Brain microvascular endothelial cell (primary cell): ENCODE results near the gene SEZ6L.
A peak's percentile ranks its signal among the peaks of the same experiment; 100 is the strongest.
"Not testable (repeated sequence)": the region's sequence is repeated elsewhere in the genome, so short reads cannot be mapped to it uniquely, and the experiment has no call there.

Experiments
- DNase-seq: peaks from one replicate; pipeline ENCODE4 v3.0.0-alpha.2; 2020
- H3K27ac ChIP-seq: fragments of 250-450 bp; sonication (Bioruptor Pico); 2 replicates; pipeline ENCODE4 v1.5.1; 2020; ENCODE audit warnings: mild to moderate bottlenecking, moderate library complexity
- H3K27me3 ChIP-seq: fragments of 250-450 bp; sonication (Bioruptor Pico); replicated peaks from 2 replicates; pipeline ENCODE4 v1.5.1; 2020; ENCODE audit warnings: mild to moderate bottlenecking
- H3K36me3 ChIP-seq: fragments of 250-450 bp; sonication (Bioruptor Pico); replicated peaks from 2 replicates; pipeline ENCODE4 v1.5.1; 2020; ENCODE audit warnings: mild to moderate bottlenecking
- H3K4me3 ChIP-seq: 2 replicates; pipeline ENCODE4 v1.5.1; 2011; ENCODE audit warnings: low read depth, mild to moderate bottlenecking, control low read depth, low read length, moderate library complexity
- in situ Hi-C: cut with HindIII; loops from 2 replicates; pipeline ENCODE4 v1.10.0; 2017; ENCODE audit warnings: low sequenced_read_pairs, low pct_ligation_motif_present
- TF ChIP-seq, protein P1 (sequence below): IDR thresholded peaks from 2 replicates; pipeline ENCODE4 v1.5.1; 2011; ENCODE audit warnings: low read depth, mild to moderate bottlenecking, moderate library complexity, low read length, control low read depth, inconsistent platforms; ENCODE audit errors: missing control alignments

Gene SEZ6L

DNA sequence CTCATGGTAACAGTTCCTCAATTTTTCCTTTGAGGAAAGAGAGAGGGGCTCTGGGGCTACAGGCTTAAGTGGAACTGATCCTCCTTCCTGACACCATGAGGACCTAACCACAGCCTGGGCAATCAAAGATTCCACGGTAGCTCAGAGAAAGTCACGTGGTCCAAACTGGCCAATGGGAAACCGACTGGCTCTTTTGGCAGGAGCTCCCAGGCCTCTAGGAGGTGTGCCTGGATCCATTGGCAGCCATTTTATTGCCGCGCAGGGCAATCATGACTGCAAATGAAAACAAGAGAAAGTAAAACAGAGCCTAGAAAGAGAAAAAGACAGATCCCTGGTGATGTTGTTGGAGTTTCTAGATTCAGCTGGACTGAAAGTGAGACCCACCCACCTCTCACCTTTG, 232.5 kb downstream of the SEZ6L start:
- TF ChIP-seq, protein P1, sequence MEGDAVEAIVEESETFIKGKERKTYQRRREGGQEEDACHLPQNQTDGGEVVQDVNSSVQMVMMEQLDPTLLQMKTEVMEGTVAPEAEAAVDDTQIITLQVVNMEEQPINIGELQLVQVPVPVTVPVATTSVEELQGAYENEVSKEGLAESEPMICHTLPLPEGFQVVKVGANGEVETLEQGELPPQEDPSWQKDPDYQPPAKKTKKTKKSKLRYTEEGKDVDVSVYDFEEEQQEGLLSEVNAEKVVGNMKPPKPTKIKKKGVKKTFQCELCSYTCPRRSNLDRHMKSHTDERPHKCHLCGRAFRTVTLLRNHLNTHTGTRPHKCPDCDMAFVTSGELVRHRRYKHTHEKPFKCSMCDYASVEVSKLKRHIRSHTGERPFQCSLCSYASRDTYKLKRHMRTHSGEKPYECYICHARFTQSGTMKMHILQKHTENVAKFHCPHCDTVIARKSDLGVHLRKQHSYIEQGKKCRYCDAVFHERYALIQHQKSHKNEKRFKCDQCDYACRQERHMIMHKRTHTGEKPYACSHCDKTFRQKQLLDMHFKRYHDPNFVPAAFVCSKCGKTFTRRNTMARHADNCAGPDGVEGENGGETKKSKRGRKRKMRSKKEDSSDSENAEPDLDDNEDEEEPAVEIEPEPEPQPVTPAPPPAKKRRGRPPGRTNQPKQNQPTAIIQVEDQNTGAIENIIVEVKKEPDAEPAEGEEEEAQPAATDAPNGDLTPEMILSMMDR = no peak
- Histone ChIP-seq H3K36me3 (no peaks in the 10 kb centered on the region), H3K4me3 (no peak overlapping the region), H3K27me3 (no peaks in the 10 kb centered on the region), H3K27ac (no peak overlapping the region)
- in situ Hi-C loops = no loop called here
- DNase-seq = no peak

DNA sequence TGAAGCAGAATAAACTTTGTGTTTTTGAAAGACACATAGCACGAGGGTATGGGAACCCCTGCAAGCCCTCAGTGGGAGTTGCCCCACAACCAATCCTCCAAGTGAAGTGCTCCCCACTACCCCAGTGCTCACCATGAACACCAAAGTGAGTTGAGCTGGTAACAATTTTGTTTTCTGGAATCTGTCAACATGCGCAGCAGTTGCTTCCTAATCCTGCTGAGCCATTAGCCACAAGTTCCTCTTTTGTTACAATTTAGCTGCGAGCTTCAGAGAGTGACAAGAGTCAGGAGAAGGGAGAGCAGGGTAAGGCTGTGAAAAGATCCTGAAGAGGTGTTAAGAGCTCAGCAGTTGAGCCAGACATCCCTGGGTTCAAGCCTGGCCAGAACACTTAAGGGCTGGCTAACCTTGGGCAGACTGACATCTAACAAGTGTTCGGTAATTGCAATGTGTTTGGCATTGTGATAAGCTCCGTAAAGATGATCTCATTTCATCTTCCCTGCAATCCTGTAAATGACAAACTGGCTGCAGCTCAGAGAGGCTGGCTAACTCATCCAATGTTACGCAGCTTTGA, 235.7 kb downstream of the SEZ6L start:
- no peaks in the 10 kb centered on the region for H3K36me3 ChIP-seq
- TF ChIP-seq, protein P1 = no peak
- no peaks in the 10 kb centered on the region for H3K27me3 ChIP-seq
- in situ Hi-C loops = no loop called here
- H3K4me3 ChIP-seq = no peak overlapping the region
- no peak for DNase-seq
- H3K27ac ChIP-seq = no peak overlapping the region

- Histone ChIP-seq H3K36me3 (no peaks in the 10 kb centered on the region), H3K27me3 (peaks cover 5% of the 10 kb centered on the region), H3K4me3 (no peak overlapping the region), H3K27ac (no peak overlapping the region)
- in situ Hi-C loops = no loop called here
- DNase-seq = peak; percentile 37
- TF ChIP-seq, protein P1 = no peak
Observed at GRCh38 chr22:26406118-26406517, 236.9 kb downstream of the SEZ6L start.

- in situ Hi-C loops, H3K27ac ChIP-seq, H3K36me3 ChIP-seq, DNase-seq, H3K27me3 ChIP-seq, H3K4me3 ChIP-seq: not testable (repeated sequence)
Observed at GRCh38 chr22:26408562-26409220, 239.4 kb downstream of the SEZ6L start.

DNA sequence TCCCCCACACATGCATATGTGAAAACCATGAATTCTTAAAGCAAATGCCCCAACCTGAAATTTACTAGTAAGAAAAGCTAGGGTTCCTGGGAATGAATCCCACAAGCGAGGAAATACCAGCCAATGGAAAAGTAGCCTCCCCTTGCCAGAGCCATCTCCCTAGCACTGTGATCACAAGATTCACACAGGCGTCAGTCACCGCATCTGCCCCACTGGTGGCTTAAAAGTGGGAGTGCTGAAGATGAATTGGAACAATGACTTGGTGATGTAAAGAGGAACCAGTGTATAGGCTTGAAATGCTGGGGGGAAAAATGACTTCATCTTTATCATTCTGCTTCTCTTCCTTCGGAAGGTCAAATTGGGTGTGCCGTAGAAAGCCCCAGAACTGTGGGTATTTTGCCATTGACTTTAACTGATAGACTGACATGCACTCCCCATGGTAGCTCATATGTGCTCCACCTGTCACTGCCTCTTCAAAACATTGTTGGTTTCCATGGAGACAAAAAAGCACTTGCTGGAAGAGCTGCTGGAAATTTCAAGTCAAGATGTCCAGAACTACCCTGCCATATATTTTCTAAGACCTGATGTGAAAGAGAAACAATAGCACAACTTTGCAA, 240.6 kb downstream of the SEZ6L start:
- Histone ChIP-seq H3K4me3 (no peak overlapping the region), H3K27me3 (peaks cover 5% of the 10 kb centered on the region), H3K36me3 (no peaks in the 10 kb centered on the region), H3K27ac (no peak overlapping the region)
- in situ Hi-C loops = no loop called here
- no peak for DNase-seq
- TF ChIP-seq, protein P1 = no peak

DNA sequence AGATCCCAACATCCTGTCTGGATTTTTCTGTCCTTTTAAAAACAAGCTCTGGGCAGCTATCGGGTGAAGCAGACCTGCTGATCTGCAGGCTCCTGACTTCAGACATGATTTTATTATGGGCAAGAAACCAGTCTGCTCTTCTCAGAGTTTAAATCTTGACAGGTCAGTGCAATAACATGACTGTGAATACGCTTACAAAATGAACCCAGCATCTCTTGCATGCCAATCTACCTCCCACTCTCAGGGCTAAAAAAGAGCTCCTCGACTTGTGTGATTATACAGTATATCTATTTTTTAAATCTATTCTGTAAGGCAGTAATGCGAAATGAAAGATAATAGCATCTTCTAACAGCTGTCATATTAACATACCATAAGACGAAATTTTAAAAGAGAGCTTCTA, 241.1 kb downstream of the SEZ6L start:
- H3K36me3 ChIP-seq = no peaks in the 10 kb centered on the region
- TF ChIP-seq, protein P1 = no peak
- peaks cover 5% of the 10 kb centered on the region for H3K27me3 ChIP-seq
- no peak overlapping the region for H3K27ac ChIP-seq
- DNase-seq = no peak
- H3K4me3 ChIP-seq = no peak overlapping the region
- in situ Hi-C loops = no loop called here
